K562 (cell line): Measurements from ENCODE around the gene SPPL3. TPM values are rescaled to one million over a fixed set of nuclear protein-coding genes. Genes with fewer than 3 reads are reported as not detected.

Experiments used
- CC2D1A ChIP-seq: fragments of 450-650 bp; IDR thresholded peaks from 2 replicates; pipeline ENCODE4 v1.6.1; 2017; ENCODE audit warnings: mild to moderate bottlenecking
- CCNT2 ChIP-seq: IDR thresholded peaks from 2 replicates; pipeline ENCODE4 v1.6.1; 2011; ENCODE audit warnings: borderline replicate concordance, low read depth, mild to moderate bottlenecking, moderate library complexity, mixed read lengths, low read length; ENCODE audit not compliant: insufficient read length; ENCODE audit errors: extremely low read depth
- GABPB1 ChIP-seq: sonication (generic); formaldehyde crosslinking; IDR thresholded peaks from 2 replicates; pipeline ENCODE4 v1.8.0; 2022; ENCODE audit warnings: mild to moderate bottlenecking, missing genetic modification reagents
- LEF1 ChIP-seq: fragments of 450-650 bp; IDR thresholded peaks from 2 replicates; pipeline ENCODE4 v1.6.1; 2016; ENCODE audit warnings: mild to moderate bottlenecking
- MGA ChIP-seq: fragments of 450-650 bp; IDR thresholded peaks from 2 replicates; pipeline ENCODE4 v1.6.1; 2016; ENCODE audit warnings: mild to moderate bottlenecking, moderate library complexity
- NEUROD1 ChIP-seq: fragments of 150-350 bp; IDR thresholded peaks from 2 replicates; pipeline ENCODE4 v1.6.1; 2014; ENCODE audit warnings: borderline replicate concordance, low read length, low read depth; ENCODE audit not compliant: partially characterized antibody
- PHF8 ChIP-seq: fragments of 200-600 bp; sonication (generic); IDR thresholded peaks from 2 replicates; pipeline ENCODE4 v1.6.1; 2012; ENCODE audit warnings: mixed run types, mild to moderate bottlenecking, inconsistent platforms, low read length, moderate library complexity, borderline replicate concordance
- ZFP1 ChIP-seq: fragments of 450-650 bp; formaldehyde crosslinking; IDR thresholded peaks from 2 replicates; pipeline ENCODE4 v1.4.0; 2020; ENCODE audit warnings: mild to moderate bottlenecking, mixed read lengths
- ZNF133 ChIP-seq: fragments of 250-450 bp; sonication (Bioruptor Pico); IDR thresholded peaks from 2 replicates; pipeline ENCODE4 v1.4.0; 2020; ENCODE audit warnings: mild to moderate bottlenecking
- polyA plus RNA-seq, 8 experiments: library from polyadenylated mRNA; depleted of rRNA in 4 of 8; stranded (reverse) in 5 of 8; unstranded in 3 of 8; fragments of >200 nt; fragmentation: Nextera tagmentation in 2 of 8; fragmentation: Illumina TruSeq in 1 of 8; extraction: Ambion mirVana in 2 of 8; extraction: Trizol in 1 of 8; gene quantifications; 2 replicates each; pipeline versions ENCODE4 v1.2.1 to v1.2.3, GENCODE V29; 2011 to 2014; ENCODE audit warnings: inconsistent platforms in 1 of 8, missing spikeins in 1 of 8
- total RNA-seq, 7 experiments: library from RNA; depleted of rRNA in 6 of 7; stranded (reverse); fragments of >200 nt in 6 of 7; fragmentation: Illumina TruSeq in 2 of 7; extraction: Trizol in 2 of 7; gene quantifications; 2 replicates each; pipeline versions ENCODE4 v1.2.1 to v1.2.3, GENCODE V29; 2011 to 2021; ENCODE audit warnings: low replicate concordance in 1 of 7
- TF ChIP-seq, protein P1 (sequence below): fragments of 250-450 bp; sonication (Bioruptor Pico); IDR thresholded peaks from 2 replicates; pipeline ENCODE4 v1.4.0; 2020; ENCODE audit warnings: mild to moderate bottlenecking, moderate library complexity
- TF ChIP-seq, protein P2 (sequence below): fragments of 250-450 bp; sonication (Bioruptor Pico); IDR thresholded peaks from 2 replicates; pipeline ENCODE4 v1.5.0; 2021; ENCODE audit warnings: mild to moderate bottlenecking, borderline replicate concordance

Gene SPPL3
- total and polyA plus RNA-seq, 9 of the 15 experiments (the other 6 are each of a cell fraction or from before 2014, with no cell fraction given), result 2.9 to 32.1 (median 7.1) TPM

DNA sequence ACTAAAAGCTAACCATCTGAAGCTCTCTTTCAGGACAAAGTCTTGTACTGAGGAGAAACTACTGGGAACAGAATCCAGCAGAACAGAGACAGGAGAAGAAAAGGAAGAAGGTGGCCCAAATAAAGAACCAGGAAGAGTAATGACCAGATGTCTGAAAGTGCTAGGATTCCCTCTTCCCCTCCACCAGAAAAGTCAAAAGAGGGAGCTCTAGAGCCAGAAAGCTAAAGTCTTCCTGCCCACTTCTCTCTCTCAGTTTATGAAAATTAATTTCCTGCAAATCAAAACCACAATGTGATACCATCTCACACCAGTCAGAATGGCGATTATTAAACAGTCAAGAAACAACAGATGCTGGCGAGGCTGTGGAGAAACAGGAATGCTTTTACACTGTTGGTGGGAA is 47.2 kb downstream of the SPPL3 start (continued):
- no peak for TF ChIP-seq MGA
- no peak for TF ChIP-seq ZFP1
- TF ChIP-seq, protein P1, sequence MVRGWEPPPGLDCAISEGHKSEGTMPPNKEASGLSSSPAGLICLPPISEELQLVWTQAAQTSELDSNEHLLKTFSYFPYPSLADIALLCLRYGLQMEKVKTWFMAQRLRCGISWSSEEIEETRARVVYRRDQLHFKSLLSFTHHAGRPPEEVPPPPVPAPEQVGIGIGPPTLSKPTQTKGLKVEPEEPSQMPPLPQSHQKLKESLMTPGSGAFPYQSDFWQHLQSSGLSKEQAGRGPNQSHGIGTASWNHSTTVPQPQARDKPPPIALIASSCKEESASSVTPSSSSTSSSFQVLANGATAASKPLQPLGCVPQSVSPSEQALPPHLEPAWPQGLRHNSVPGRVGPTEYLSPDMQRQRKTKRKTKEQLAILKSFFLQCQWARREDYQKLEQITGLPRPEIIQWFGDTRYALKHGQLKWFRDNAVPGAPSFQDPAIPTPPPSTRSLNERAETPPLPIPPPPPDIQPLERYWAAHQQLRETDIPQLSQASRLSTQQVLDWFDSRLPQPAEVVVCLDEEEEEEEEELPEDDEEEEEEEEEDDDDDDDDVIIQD (CRISPR knock-in tag), result no peak
- TF ChIP-seq PHF8, result no peak
- TF ChIP-seq LEF1, result no peak
- TF ChIP-seq CC2D1A, result no peak
- TF ChIP-seq ZNF133 (CRISPR knock-in tag), result no peak
- TF ChIP-seq, protein P2, sequence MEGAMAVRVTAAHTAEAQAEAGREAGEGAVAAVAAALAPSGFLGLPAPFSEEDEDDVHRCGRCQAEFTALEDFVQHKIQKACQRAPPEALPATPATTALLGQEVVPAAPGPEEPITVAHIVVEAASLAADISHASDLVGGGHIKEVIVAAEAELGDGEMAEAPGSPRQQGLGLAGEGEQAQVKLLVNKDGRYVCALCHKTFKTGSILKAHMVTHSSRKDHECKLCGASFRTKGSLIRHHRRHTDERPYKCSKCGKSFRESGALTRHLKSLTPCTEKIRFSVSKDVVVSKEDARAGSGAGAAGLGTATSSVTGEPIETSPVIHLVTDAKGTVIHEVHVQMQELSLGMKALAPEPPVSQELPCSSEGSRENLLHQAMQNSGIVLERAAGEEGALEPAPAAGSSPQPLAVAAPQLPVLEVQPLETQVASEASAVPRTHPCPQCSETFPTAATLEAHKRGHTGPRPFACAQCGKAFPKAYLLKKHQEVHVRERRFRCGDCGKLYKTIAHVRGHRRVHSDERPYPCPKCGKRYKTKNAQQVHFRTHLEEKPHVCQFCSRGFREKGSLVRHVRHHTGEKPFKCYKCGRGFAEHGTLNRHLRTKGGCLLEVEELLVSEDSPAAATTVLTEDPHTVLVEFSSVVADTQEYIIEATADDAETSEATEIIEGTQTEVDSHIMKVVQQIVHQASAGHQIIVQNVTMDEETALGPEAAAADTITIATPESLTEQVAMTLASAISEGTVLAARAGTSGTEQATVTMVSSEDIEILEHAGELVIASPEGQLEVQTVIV (CRISPR knock-in tag), result no peak
- TF ChIP-seq CCNT2, result no peak
- no peak for TF ChIP-seq NEUROD1
- TF ChIP-seq GABPB1 (CRISPR knock-in tag), result no peak
